ENCODE results near the gene EIF3L. TPM values are rescaled to one million over a fixed set of nuclear protein-coding genes. Genes with fewer than 3 reads are reported as not detected.

EIF3L gene
- total and polyA plus RNA-seq, 12 donors = 188 to 642 (median 396) TPM

- intact Hi-C loops (cut with DNase I) = loop anchor here (5.0 to 10.0 kb wide), 3 partner anchors 44 to 146 kb away; no protein-coding TSS in a partner anchor
- TF ChIP-seq CTCF (IDR thresholded peaks at IDR 0.05) (peak in 5 of 6 experiments; percentile 14 to 47 (median 25)), POLR2A (IDR thresholded peaks at IDR 0.05) (peak in 1 of 2 donors; percentile 48)
- 0 to 6% (median 2%) methylated on average over 4 to 68 of the region's 68 CpGs for WGBS, 4 donors
- Histone ChIP-seq H3K27me3 (no peaks in the 10 kb centered on the region), H3K9me3 (replicated peaks in 1 of 3) (no peaks in the 10 kb centered on the region), H3K4me1 (replicated peaks in 1 of 2) (peaks cover 15 to 18% of the 10 kb centered on the region in 2 donors), H3K36me3 (replicated peaks in 1 of 2) (peaks cover 0 to 6% of the 10 kb centered on the region in 2 donors), H3K27ac (peak overlapping the region; percentile 46 to 92 (median 71)), H3K4me3 (peak overlapping the region in 2 of 4 donors; percentile 16 to 56)
- peak; percentile 58 to 82 (median 70) for DNase-seq
Measured at GRCh38 chr22:37818409-37819104, 30.7 kb upstream of the EIF3L start.

- TF ChIP-seq CTCF (IDR thresholded peaks at IDR 0.05) = no peak
- Histone ChIP-seq H3K27me3 (no peaks in the 10 kb centered on the region), H3K4me1 (replicated peaks in 1 of 2) (peaks cover 15 to 18% of the 10 kb centered on the region in 2 donors), H3K27ac (peak overlapping the region in 2 of 5 donors; percentile 85 to 92), H3K36me3 (replicated peaks in 1 of 2) (peaks cover 0 to 6% of the 10 kb centered on the region in 2 donors), H3K9me3 (replicated peaks in 1 of 3) (no peaks in the 10 kb centered on the region), H3K4me3 (peak overlapping the region in 1 of 4 donors; percentile 56)
- no peak for DNase-seq
- intact Hi-C loops (cut with DNase I) = loop anchor here (5.0 to 10.0 kb wide), 3 partner anchors 43 to 146 kb away; no protein-coding TSS in a partner anchor
- 17 to 24% (median 19%) methylated on average over 11 to 14 of the region's 14 CpGs for WGBS, 4 donors
Measured at GRCh38 chr22:37819105-37819433, 30.1 kb upstream of the EIF3L start.

- TF ChIP-seq POLR2A (IDR thresholded peaks at IDR 0.05) (no peak), CTCF (IDR thresholded peaks at IDR 0.05) (no peak)
- H3K4me3 ChIP-seq = no peak overlapping the region
- no peak overlapping the region for H3K27ac ChIP-seq
- no peaks in the 10 kb centered on the region for H3K27me3 ChIP-seq
- 88 to 96% (median 90%) methylated on average over 5 of the region's 5 CpGs for WGBS, 4 donors
- no peak for DNase-seq
- no peaks in the 10 kb centered on the region for H3K9me3 ChIP-seq (replicated peaks in 1 of 3)
- peaks cover 15 to 18% of the 10 kb centered on the region in 2 donors for H3K4me1 ChIP-seq (replicated peaks in 1 of 2)
- intact Hi-C loops (cut with DNase I) = no loop called here
- peaks cover 0 to 4% of the 10 kb centered on the region in 2 donors for H3K36me3 ChIP-seq (replicated peaks in 1 of 2)
Measured at GRCh38 chr22:37820350-37820749, 28.9 kb upstream of the EIF3L start.

- H3K27me3 ChIP-seq = no peaks in the 10 kb centered on the region
- no peaks in the 10 kb centered on the region for H3K9me3 ChIP-seq (replicated peaks in 1 of 3)
- intact Hi-C loops (cut with DNase I) = no loop called here
- DNase-seq = no peak
- H3K27ac ChIP-seq = no peak overlapping the region
- WGBS, 4 donors = 45 to 55% (median 52%) methylated on average over 7 to 8 of the region's 8 CpGs
- no peak overlapping the region for H3K4me3 ChIP-seq
- peaks cover 15 to 18% of the 10 kb centered on the region in 2 donors for H3K4me1 ChIP-seq (replicated peaks in 1 of 2)
- no peak for TF ChIP-seq POLR2A (IDR thresholded peaks at IDR 0.05)
- no peak for TF ChIP-seq CTCF (IDR thresholded peaks at IDR 0.05)
- no peaks in the 10 kb centered on the region for H3K36me3 ChIP-seq (replicated peaks in 1 of 2)
Measured at GRCh38 chr22:37822079-37822833, 27.0 kb upstream of the EIF3L start.

Data from adrenal gland (tissue), 12 donors.